ENCODE data around the gene YAF2.
"Not testable (repeated sequence)": the region's sequence is repeated elsewhere in the genome, so short reads cannot be mapped to it uniquely, and the experiment has no call there.

The YAF2 gene

GRCh38 chr12:42199007-42199406 lies 39.0 kb downstream of the YAF2 start:
- DNase-seq: no peak

GRCh38 chr12:42196723-42197603 lies 41.1 kb downstream of the YAF2 start:
- no peak for DNase-seq

GRCh38 chr12:42192686-42193085 lies 45.4 kb downstream of the YAF2 start:
- no peak for DNase-seq

- DNase-seq: no peak
Measured at GRCh38 chr12:42192258-42192657, 45.8 kb downstream of the YAF2 start.

GRCh38 chr12:42190376-42190775 lies 47.7 kb downstream of the YAF2 start:
- DNase-seq: no peak

GRCh38 chr12:42188275-42188674 lies 49.8 kb downstream of the YAF2 start:
- not testable (repeated sequence) for DNase-seq

- peak in 1 of 51 donors; percentile 1 for DNase-seq
Measured at GRCh38 chr12:42187799-42188198, 50.2 kb downstream of the YAF2 start.

GRCh38 chr12:42186793-42187192 lies 51.3 kb downstream of the YAF2 start:
- no peak for DNase-seq

GRCh38 chr12:42182394-42182793 lies 55.7 kb downstream of the YAF2 start:
- no peak for DNase-seq

- peak in 1 of 51 donors; percentile 1 for DNase-seq
Measured at GRCh38 chr12:42180990-42181596, 57.0 kb downstream of the YAF2 start.

- DNase-seq: no peak
Measured at GRCh38 chr12:42178101-42178500, 59.9 kb downstream of the YAF2 start.

- no peak for DNase-seq
Measured at GRCh38 chr12:42174978-42175377, 63.1 kb downstream of the YAF2 start.

- DNase-seq: no peak
Measured at GRCh38 chr12:42173961-42174521, 64.0 kb downstream of the YAF2 start.

- no peak for DNase-seq
Measured at GRCh38 chr12:42172441-42173210, 65.4 kb downstream of the YAF2 start.

- no peak for DNase-seq
Measured at GRCh38 chr12:42167711-42168110, 70.3 kb downstream of the YAF2 start.

GRCh38 chr12:42166501-42166900 lies 71.5 kb downstream of the YAF2 start:
- no peak for DNase-seq

- no peak for DNase-seq
Measured at GRCh38 chr12:42163913-42164312, 74.1 kb downstream of the YAF2 start.

- no peak for DNase-seq
Measured at GRCh38 chr12:42162965-42163364, 75.1 kb downstream of the YAF2 start.

GRCh38 chr12:42162193-42162592 lies 75.9 kb downstream of the YAF2 start:
- no peak for DNase-seq

- no peak for DNase-seq
Measured at GRCh38 chr12:42161529-42161928, 76.5 kb downstream of the YAF2 start.

GRCh38 chr12:42156232-42156631 lies 81.8 kb downstream of the YAF2 start:
- no peak for DNase-seq
